Measurements from ENCODE around the gene PPA1.

GRCh38 chr10:70233939-70234300 is 691 bp upstream of the PPA1 start:
- no peak for TF ChIP-seq RAD21 (conservative IDR thresholded peaks at IDR 0.05)
- TF ChIP-seq, protein P1, sequence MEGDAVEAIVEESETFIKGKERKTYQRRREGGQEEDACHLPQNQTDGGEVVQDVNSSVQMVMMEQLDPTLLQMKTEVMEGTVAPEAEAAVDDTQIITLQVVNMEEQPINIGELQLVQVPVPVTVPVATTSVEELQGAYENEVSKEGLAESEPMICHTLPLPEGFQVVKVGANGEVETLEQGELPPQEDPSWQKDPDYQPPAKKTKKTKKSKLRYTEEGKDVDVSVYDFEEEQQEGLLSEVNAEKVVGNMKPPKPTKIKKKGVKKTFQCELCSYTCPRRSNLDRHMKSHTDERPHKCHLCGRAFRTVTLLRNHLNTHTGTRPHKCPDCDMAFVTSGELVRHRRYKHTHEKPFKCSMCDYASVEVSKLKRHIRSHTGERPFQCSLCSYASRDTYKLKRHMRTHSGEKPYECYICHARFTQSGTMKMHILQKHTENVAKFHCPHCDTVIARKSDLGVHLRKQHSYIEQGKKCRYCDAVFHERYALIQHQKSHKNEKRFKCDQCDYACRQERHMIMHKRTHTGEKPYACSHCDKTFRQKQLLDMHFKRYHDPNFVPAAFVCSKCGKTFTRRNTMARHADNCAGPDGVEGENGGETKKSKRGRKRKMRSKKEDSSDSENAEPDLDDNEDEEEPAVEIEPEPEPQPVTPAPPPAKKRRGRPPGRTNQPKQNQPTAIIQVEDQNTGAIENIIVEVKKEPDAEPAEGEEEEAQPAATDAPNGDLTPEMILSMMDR (IDR thresholded peaks at IDR 0.05; ENCODE audit: poor library complexity, severe bottlenecking): no peak
- no peak for TF ChIP-seq MXI1 (conservative IDR thresholded peaks at IDR 0.05; ENCODE audit: poor library complexity, severe bottlenecking)
- TF ChIP-seq EZH2 (IDR thresholded peaks at IDR 0.05; ENCODE audit: borderline replicate concordance, insufficient read depth, low read length, poor library complexity, severe bottlenecking): no peak
- no peak for TF ChIP-seq SMC3 (conservative IDR thresholded peaks at IDR 0.05; ENCODE audit: poor library complexity)
- no peak for TF ChIP-seq TAF1 (IDR thresholded peaks at IDR 0.05; ENCODE audit: low read depth)
- no peak for TF ChIP-seq POLR2AphosphoS5 (IDR thresholded peaks at IDR 0.05)

Measured in neural cell (in vitro differentiated cells).